Measurements from ENCODE around the gene TCF4. TPM values are rescaled to one million over a fixed set of nuclear protein-coding genes. Genes with fewer than 3 reads are reported as not detected.

Gene TCF4
- total RNA-seq, 1 donor from 2014 or later = 56.8 TPM

GRCh38 chr18:55219823-55220222 lies 368.2 kb downstream of the TCF4 start:
- H3K4me3 Mint-ChIP-seq (ENCODE audit: low read depth) = no peak overlapping the region
- no peak for TF ChIP-seq CTCF (IDR thresholded peaks at IDR 0.05; ENCODE audit: unreplicated experiment)
- no peaks in the 10 kb centered on the region for H3K9me3 Mint-ChIP-seq (ENCODE audit: low read depth)
- no peaks in the 10 kb centered on the region for H3K4me1 Mint-ChIP-seq (ENCODE audit: low read depth)
- no peak overlapping the region for H3K27ac Mint-ChIP-seq
- no peak for DNase-seq (ENCODE audit: low spot score, unreplicated experiment)
- H3K27me3 Mint-ChIP-seq = peaks cover 7% of the 10 kb centered on the region
- peaks cover 3% of the 10 kb centered on the region for H3K36me3 Mint-ChIP-seq (ENCODE audit: insufficient read depth)

- Mint-ChIP-seq H3K4me3 (ENCODE audit: low read depth) (no peak overlapping the region), H3K27ac (no peak overlapping the region), H3K36me3 (ENCODE audit: insufficient read depth) (peaks cover 1% of the 10 kb centered on the region), H3K4me1 (ENCODE audit: low read depth) (no peaks in the 10 kb centered on the region), H3K27me3 (peaks cover 8% of the 10 kb centered on the region), H3K9me3 (ENCODE audit: low read depth) (no peaks in the 10 kb centered on the region)
- no peak for TF ChIP-seq CTCF (IDR thresholded peaks at IDR 0.05; ENCODE audit: unreplicated experiment)
- DNase-seq (ENCODE audit: low spot score, unreplicated experiment) = no peak
Observed at GRCh38 chr18:55219059-55219458, 368.9 kb downstream of the TCF4 start.

GRCh38 chr18:55214969-55215368 lies 373.0 kb downstream of the TCF4 start:
- no peak for DNase-seq (ENCODE audit: low spot score, unreplicated experiment)
- no peak overlapping the region for H3K27ac Mint-ChIP-seq

GRCh38 chr18:55214534-55214933 lies 373.5 kb downstream of the TCF4 start:
- DNase-seq (ENCODE audit: low spot score, unreplicated experiment) = no peak

More at GRCh38 chr18:55214969-55215368, 373.0 kb downstream of the TCF4 start:
- Mint-ChIP-seq H3K4me1 (ENCODE audit: low read depth) (no peaks in the 10 kb centered on the region), H3K9me3 (ENCODE audit: low read depth) (no peaks in the 10 kb centered on the region), H3K36me3 (ENCODE audit: insufficient read depth) (no peaks in the 10 kb centered on the region), H3K27me3 (peaks cover 8% of the 10 kb centered on the region), H3K4me3 (ENCODE audit: low read depth) (no peak overlapping the region)
- TF ChIP-seq CTCF (IDR thresholded peaks at IDR 0.05; ENCODE audit: unreplicated experiment) = no peak

GRCh38 chr18:55213586-55213985 lies 374.4 kb downstream of the TCF4 start:
- H3K4me3 Mint-ChIP-seq (ENCODE audit: low read depth) = no peak overlapping the region

More at GRCh38 chr18:55214534-55214933, 373.5 kb downstream of the TCF4 start:
- H3K36me3 Mint-ChIP-seq (ENCODE audit: insufficient read depth) = no peaks in the 10 kb centered on the region
- no peaks in the 10 kb centered on the region for H3K4me1 Mint-ChIP-seq (ENCODE audit: low read depth)
- H3K27ac Mint-ChIP-seq = no peak overlapping the region
- TF ChIP-seq CTCF (IDR thresholded peaks at IDR 0.05; ENCODE audit: unreplicated experiment) = no peak
- H3K4me3 Mint-ChIP-seq (ENCODE audit: low read depth) = no peak overlapping the region
- no peaks in the 10 kb centered on the region for H3K9me3 Mint-ChIP-seq (ENCODE audit: low read depth)
- H3K27me3 Mint-ChIP-seq = peaks cover 8% of the 10 kb centered on the region

More at GRCh38 chr18:55213586-55213985, 374.4 kb downstream of the TCF4 start:
- no peaks in the 10 kb centered on the region for H3K9me3 Mint-ChIP-seq (ENCODE audit: low read depth)
- H3K36me3 Mint-ChIP-seq (ENCODE audit: insufficient read depth) = no peaks in the 10 kb centered on the region
- TF ChIP-seq CTCF (IDR thresholded peaks at IDR 0.05; ENCODE audit: unreplicated experiment) = no peak
- DNase-seq (ENCODE audit: low spot score, unreplicated experiment) = no peak
- peaks cover 8% of the 10 kb centered on the region for H3K27me3 Mint-ChIP-seq
- H3K4me1 Mint-ChIP-seq (ENCODE audit: low read depth) = no peaks in the 10 kb centered on the region
- H3K27ac Mint-ChIP-seq = no peak overlapping the region
